Medulla oblongata (tissue), 1 donor: Measurements from ENCODE around the gene THSD4.

Experiments used
- DNase-seq: peaks from one replicate; pipeline ENCODE4 v3.0.0-alpha.2; 2015; ENCODE audit errors: extremely low spot score

THSD4 gene

DNA sequence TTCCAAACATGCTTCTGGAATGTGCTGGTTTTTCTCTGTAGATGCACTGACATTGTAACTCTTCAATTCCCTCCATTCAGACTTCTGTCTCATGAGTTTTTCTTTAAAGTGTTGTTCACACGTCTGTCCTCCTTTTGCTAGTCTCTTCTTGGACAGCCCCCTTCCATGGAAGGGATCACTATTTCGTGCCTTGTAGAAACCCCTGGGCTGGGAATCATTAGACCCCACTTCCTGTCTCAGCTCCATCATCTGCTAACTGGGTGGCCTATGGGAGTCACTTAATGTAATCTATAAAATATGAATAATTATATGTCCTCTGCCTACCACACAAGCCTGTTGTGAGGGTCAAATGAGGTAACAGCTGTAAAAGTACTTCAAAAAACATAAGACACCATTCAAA lies 110.6 kb downstream of the THSD4 start:
- DNase-seq = no peak

DNA sequence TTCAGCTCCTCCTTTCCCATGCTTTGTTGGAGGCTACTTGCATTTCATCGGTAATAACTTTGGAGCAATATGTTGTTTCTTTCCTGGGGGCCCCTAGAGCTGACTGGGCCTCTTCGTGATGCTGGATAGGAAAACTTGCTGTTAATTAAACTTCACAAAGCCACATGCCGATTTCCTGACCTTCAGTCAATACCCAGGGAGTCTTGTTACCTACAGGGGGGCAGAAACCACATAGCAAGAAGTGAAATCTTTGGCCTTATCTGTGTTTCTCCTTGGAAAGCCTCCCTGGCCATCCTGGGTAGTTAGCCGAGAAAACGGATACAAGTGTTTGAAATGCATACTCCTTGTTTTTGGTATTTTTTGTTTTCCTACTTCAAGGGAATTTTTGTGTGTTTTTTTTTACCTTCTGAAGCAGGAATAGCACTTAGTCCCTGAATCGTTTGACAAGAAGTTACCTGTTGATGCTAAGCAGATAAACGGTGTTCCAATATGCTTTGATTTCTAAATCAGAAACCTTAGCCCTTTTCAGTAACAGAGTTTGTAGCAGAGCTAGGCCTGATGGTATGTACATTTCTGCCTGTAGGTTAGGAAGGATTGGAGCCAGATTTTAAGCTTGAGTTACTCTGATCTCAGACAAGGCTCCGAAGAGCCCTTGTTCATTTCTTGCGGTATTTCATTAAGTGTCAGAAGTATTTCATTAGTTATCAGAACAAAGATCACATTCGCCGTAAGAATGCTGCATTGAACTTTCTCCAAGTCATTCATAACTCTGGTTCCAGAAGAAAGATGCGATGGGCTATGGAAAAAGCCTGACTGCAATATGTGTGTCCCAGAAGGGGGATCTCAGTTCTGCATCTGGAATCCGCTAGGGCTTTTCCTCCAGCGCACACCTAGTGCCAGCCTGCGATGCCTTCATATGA lies 111.5 kb downstream of the THSD4 start:
- DNase-seq = no peak

- DNase-seq = no peak
Observed at GRCh38 chr15:71228403-71228802, 113.1 kb downstream of the THSD4 start.

DNA sequence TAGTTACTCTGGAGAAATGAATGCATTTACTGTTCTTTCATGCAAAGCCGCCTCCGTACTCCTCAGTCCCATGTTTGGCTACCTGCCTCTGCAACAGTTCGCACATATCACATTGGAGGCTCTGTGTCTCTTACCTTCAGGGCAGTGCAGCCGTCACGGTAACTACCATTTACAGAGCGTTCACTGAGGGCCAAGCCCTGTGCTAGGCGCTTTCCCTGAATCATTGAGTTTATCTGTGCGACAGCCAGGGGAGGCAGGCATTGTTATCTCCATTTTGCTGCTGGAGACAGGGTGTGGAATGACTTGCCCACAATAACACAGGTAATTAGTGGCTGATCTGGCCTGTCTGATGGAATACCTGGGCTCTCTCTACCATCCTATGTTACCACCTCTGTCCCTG lies 115.0 kb downstream of the THSD4 start:
- no peak for DNase-seq

- DNase-seq = no peak
Observed at GRCh38 chr15:71231758-71232157, 116.5 kb downstream of the THSD4 start.

GRCh38 chr15:71232411-71232810 lies 117.1 kb downstream of the THSD4 start:
- no peak for DNase-seq

GRCh38 chr15:71237456-71238188 lies 122.4 kb downstream of the THSD4 start:
- DNase-seq = no peak

GRCh38 chr15:71238926-71239325 lies 123.7 kb downstream of the THSD4 start:
- no peak for DNase-seq

GRCh38 chr15:71239592-71240364 lies 124.5 kb downstream of the THSD4 start:
- no peak for DNase-seq

GRCh38 chr15:71242292-71242691 lies 127.0 kb downstream of the THSD4 start:
- DNase-seq = no peak

DNA sequence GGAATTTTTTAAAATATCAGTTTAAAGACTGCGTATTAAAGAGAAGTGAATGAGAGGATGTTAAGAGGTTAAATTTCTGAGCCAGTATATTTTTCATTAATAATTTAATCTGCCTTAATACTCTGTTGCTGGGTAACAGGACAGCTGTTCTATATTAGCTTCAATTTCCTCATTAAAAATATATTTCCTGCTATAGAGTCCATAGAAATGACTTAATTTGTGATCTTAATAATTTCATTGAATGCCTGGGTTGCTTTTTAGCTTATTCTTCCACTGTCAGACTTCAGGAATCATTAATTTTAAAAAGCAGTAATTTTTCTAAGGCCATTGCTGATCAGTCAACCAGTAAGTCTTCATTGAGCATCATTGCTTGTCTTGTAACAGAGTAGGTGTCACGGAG lies 129.0 kb downstream of the THSD4 start:
- DNase-seq = no peak

DNA sequence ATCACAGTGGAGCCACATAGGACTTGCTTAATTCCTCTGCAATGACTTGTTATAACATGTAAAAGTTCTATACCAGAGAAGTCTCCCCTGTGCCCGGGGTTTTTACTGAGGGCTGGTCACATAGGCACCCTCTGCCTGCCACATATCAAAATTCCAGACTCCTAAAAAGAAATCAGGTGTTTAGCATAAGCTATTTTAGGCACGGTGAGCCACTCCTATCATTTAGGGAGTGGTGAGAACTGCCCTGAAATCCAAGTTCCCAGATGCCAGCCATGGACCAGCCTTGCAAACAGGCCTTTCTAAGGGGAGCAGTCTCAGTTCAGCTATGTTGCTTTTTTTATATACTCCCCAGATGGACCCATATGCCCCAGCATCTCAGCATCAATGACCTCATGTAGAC lies 130.3 kb downstream of the THSD4 start:
- DNase-seq = no peak

DNA sequence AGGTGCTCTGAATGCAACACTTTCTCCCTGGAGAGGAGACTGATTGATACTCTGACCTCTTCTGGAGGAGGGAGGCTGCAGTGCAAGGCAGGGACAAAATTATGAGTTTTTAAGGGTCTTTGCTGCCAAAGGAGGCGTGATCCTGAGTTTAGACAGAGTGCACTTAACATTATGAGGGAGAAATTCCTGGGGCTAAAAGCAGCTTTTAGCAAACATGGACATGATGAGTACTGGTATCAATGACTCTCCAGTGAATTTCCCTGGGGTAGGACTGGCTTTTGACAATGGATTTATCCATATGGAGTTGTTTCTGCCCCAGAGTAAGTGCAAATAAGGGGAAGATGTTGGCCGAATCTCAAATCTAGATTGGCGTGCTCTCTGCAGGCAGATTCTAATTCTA lies 133.1 kb downstream of the THSD4 start:
- DNase-seq = no peak

DNA sequence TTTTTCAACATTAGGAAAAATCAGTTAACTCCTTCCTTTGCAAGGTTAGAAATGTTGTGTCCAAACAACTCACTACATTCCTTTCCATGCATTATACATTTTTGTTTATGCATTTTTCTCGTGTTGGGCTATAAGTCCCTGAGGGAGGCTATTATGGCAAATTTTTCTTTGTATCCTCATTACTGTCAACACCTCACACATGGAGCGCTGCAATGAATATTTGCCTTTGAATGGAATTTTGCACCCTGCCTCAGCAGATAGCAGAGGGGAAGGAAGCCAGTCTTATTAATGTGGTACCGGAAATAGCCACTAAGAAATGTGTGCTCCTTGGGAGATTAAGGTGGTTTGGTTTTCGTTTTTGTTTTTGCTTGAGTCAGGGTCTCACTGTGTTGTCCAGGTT lies 134.7 kb downstream of the THSD4 start:
- DNase-seq = no peak

DNA sequence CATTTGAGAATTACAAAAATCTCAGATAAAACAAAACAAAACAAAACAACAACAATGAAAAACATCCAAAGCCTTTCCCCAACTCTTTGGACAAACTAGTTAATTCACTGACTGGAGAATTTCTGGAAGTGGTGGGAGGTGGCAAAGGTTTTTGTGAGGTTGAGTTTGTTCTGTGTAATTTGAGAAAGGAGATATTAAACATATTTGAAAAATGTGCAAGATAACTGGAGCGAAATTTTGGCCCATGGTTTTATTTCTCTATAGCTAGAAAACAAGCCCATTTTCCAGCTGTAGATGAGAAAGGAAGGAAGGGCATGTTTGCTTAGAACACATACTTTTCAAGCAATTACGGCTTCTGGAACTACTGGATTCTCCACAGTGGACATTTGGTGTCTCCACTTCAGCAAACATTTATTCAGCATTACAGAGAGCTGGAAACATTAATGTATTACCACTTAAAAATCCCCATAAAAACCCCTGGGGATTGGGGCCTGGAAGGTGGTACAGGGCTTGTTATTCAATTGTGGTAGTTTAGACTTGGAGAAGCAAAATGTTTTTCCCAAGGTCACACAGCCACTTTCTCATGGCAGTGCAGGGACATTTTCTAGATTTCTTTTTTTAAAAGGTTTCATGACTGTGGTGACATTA lies 135.8 kb downstream of the THSD4 start:
- no peak for DNase-seq

- DNase-seq = no peak
Observed at GRCh38 chr15:71251584-71252043, 136.3 kb downstream of the THSD4 start.

DNA sequence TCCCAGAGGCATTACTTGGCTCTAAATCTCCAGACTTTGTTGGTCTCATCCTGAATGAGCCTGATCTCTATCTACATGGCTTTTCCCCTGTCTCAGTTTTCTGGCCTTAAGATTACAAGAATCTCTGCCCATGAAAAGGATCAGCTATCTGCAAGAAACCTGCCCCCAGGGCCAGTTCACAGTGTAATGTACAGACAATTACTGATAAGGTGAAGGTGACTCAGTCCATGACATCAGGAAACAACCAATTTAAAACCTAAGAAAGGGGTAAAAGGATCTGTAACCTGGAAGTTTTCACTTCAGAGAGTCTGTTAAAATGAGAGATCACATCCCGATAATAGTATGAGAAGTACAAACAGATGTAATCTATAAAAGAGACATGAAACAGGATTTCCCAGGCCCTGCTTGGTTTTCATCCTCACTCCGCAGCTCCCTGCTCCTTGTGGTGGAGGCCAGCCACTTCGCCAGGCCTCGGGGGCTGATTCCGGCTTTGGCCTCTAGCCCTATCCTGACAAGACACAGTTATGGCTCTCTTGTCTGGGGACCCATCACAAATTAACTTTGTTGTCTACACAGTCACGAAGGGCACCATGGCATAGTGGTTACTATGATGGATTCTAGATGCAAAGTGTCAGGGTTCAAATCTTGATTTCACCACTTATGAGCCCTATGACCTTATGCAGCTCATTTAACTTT lies 136.9 kb downstream of the THSD4 start:
- DNase-seq = no peak

GRCh38 chr15:71252740-71253047 lies 137.4 kb downstream of the THSD4 start:
- no peak for DNase-seq

DNA sequence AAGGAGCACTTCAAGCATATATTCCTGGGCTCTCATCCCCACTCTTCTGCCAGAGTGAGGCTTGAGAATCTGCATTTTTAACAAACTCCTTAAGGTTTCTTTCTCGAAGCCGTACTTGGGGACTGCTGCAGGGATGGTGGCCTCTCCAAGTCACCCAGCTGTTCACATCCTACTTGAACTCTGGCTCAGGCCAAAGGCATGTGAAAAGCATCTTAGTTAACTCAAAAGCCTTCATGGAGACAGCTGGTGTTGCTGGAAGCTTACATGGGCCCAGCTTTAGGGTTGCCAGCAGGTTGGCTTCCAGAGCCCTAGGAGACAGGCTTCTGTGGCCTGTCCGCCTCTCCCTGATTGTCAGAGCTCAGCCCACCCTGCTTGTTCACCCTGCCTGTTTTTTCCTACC lies 139.2 kb downstream of the THSD4 start:
- DNase-seq = no peak

DNA sequence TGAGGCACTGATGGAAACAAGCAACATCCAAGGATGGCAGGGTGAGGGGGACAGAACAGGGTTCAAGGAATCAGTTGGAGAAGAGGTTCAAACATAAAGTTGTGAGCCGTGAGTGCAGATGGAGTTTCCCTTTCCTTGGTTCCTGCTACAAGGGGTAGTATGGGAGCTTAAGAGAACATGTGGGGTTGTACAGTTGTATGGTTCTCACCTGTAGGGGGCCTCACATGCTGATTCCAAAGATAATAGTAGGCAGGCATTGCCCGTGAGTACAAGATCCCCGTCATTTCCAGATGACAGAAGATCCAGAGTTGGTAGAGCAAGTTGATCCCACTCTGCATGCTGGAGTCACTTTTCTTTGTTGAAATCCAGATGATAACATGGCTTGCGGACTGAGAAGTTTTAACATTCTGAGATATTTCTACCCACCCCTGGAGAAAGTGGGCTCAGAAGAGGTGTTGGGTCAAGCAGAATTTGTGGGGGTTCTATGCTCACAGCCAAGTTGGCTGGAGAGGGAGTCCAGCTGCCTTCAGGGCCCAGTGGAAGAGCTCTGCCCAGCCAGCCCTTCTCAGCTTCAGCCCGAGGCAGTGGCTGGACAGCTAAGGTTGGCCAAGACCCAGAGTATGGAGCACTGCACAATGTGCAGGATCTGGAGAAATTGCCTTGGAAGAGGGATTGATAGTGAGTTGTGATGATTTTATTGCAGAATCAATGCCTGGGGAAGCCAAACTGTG lies 141.8 kb downstream of the THSD4 start:
- no peak for DNase-seq

DNA sequence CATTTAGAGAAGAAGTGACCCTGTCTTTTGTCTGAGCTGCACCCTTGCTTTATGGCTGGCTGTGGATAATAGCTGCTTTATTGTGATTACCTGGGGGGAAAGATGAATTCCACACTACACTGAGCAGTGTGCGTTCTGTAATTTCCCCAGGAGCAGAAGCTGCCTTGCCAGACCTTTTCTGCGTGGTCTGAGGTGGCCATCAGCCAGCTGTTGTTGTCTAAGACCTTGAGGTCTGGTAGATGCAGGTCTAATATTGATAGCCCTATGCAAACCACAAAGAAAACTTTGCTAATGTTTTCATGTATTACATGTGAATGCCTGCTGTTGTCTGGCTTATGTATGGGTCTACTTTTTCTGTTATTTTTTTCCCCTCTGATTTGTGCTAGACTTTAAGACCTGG lies 144.6 kb downstream of the THSD4 start:
- no peak for DNase-seq
